Measurements from ENCODE around the gene UGT3A2.

DNA sequence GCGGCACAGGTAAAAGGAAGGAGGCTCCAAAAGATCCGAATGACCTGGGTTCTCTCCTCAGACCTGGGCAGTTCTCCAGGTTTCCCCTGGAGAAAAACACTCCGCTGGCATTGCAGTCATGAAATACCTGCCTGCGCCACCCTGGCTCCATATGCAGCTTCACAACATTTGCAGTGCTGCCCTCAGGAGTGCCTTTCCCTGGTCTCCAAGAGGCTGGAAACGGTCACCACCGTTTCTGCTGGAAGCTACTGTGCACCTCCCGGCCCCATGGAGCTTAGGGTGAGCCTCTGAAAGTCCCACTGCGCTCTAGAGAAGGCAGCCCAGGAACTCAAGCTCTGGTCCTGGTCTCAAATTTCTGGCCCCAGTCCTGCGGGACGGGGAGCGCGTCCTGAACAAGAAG lies 76.2 kb downstream of the UGT3A2 start:
- TF ChIP-seq BRCA1 (IDR thresholded peaks at IDR 0.05; ENCODE audit: low read depth, low read length): no peak
- TF ChIP-seq, protein P1, sequence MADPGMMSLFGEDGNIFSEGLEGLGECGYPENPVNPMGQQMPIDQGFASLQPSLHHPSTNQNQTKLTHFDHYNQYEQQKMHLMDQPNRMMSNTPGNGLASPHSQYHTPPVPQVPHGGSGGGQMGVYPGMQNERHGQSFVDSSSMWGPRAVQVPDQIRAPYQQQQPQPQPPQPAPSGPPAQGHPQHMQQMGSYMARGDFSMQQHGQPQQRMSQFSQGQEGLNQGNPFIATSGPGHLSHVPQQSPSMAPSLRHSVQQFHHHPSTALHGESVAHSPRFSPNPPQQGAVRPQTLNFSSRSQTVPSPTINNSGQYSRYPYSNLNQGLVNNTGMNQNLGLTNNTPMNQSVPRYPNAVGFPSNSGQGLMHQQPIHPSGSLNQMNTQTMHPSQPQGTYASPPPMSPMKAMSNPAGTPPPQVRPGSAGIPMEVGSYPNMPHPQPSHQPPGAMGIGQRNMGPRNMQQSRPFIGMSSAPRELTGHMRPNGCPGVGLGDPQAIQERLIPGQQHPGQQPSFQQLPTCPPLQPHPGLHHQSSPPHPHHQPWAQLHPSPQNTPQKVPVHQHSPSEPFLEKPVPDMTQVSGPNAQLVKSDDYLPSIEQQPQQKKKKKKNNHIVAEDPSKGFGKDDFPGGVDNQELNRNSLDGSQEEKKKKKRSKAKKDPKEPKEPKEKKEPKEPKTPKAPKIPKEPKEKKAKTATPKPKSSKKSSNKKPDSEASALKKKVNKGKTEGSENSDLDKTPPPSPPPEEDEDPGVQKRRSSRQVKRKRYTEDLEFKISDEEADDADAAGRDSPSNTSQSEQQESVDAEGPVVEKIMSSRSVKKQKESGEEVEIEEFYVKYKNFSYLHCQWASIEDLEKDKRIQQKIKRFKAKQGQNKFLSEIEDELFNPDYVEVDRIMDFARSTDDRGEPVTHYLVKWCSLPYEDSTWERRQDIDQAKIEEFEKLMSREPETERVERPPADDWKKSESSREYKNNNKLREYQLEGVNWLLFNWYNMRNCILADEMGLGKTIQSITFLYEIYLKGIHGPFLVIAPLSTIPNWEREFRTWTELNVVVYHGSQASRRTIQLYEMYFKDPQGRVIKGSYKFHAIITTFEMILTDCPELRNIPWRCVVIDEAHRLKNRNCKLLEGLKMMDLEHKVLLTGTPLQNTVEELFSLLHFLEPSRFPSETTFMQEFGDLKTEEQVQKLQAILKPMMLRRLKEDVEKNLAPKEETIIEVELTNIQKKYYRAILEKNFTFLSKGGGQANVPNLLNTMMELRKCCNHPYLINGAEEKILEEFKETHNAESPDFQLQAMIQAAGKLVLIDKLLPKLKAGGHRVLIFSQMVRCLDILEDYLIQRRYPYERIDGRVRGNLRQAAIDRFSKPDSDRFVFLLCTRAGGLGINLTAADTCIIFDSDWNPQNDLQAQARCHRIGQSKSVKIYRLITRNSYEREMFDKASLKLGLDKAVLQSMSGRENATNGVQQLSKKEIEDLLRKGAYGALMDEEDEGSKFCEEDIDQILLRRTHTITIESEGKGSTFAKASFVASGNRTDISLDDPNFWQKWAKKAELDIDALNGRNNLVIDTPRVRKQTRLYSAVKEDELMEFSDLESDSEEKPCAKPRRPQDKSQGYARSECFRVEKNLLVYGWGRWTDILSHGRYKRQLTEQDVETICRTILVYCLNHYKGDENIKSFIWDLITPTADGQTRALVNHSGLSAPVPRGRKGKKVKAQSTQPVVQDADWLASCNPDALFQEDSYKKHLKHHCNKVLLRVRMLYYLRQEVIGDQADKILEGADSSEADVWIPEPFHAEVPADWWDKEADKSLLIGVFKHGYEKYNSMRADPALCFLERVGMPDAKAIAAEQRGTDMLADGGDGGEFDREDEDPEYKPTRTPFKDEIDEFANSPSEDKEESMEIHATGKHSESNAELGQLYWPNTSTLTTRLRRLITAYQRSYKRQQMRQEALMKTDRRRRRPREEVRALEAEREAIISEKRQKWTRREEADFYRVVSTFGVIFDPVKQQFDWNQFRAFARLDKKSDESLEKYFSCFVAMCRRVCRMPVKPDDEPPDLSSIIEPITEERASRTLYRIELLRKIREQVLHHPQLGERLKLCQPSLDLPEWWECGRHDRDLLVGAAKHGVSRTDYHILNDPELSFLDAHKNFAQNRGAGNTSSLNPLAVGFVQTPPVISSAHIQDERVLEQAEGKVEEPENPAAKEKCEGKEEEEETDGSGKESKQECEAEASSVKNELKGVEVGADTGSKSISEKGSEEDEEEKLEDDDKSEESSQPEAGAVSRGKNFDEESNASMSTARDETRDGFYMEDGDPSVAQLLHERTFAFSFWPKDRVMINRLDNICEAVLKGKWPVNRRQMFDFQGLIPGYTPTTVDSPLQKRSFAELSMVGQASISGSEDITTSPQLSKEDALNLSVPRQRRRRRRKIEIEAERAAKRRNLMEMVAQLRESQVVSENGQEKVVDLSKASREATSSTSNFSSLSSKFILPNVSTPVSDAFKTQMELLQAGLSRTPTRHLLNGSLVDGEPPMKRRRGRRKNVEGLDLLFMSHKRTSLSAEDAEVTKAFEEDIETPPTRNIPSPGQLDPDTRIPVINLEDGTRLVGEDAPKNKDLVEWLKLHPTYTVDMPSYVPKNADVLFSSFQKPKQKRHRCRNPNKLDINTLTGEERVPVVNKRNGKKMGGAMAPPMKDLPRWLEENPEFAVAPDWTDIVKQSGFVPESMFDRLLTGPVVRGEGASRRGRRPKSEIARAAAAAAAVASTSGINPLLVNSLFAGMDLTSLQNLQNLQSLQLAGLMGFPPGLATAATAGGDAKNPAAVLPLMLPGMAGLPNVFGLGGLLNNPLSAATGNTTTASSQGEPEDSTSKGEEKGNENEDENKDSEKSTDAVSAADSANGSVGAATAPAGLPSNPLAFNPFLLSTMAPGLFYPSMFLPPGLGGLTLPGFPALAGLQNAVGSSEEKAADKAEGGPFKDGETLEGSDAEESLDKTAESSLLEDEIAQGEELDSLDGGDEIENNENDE (IDR thresholded peaks at IDR 0.05; ENCODE audit: insufficient replicate concordance, low read length): no peak
- TF ChIP-seq, protein P2, sequence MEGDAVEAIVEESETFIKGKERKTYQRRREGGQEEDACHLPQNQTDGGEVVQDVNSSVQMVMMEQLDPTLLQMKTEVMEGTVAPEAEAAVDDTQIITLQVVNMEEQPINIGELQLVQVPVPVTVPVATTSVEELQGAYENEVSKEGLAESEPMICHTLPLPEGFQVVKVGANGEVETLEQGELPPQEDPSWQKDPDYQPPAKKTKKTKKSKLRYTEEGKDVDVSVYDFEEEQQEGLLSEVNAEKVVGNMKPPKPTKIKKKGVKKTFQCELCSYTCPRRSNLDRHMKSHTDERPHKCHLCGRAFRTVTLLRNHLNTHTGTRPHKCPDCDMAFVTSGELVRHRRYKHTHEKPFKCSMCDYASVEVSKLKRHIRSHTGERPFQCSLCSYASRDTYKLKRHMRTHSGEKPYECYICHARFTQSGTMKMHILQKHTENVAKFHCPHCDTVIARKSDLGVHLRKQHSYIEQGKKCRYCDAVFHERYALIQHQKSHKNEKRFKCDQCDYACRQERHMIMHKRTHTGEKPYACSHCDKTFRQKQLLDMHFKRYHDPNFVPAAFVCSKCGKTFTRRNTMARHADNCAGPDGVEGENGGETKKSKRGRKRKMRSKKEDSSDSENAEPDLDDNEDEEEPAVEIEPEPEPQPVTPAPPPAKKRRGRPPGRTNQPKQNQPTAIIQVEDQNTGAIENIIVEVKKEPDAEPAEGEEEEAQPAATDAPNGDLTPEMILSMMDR (IDR thresholded peaks at IDR 0.05; ENCODE audit: control extremely low read depth in 1 of 3, insufficient read depth in 1 of 3, low read depth in 1 of 3, low read length in 3 of 3): no peak

Measured in H1 (cell line).